Measurements from ENCODE around the gene TTLL7. TPM values are rescaled to one million over a fixed set of nuclear protein-coding genes. Genes with fewer than 3 reads are reported as not detected.
A peak's percentile ranks its signal among the peaks of the same experiment; 100 is the strongest.

Gene TTLL7
- total RNA-seq, 2 donors from 2014 or later, result 4.1 to 5.0 TPM

DNA sequence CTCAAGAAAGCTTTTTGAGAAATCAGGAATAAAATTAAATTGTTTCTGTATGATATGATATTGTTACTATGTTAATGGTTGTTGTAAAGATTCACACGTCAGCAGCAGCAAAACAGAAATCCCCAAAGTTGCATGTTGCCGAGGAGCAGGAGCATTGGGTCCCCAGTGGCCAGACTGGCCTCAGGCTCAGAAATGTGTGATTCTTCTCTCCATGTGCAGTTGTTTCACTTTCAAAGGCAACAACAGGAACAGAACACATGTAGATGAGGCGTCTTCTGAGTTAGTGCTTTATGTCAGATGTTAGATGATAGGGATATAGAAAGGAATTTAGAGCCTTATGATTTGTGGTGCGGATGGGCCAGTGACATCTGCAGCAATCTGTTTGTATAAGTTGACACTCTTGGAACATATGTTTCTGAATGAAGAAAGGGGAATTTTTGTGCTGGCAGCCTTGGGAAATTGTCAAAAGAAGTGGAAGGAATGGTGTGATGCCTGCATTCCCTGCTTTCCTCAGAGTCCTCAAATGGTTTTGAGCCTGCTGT is 2.1 kb upstream of the TTLL7 start:
- Histone ChIP-seq H3K36me3 (no peaks in the 10 kb centered on the region), H3K27me3 (no peaks in the 10 kb centered on the region), H3K9me3 (no peaks in the 10 kb centered on the region), H3K9ac (ENCODE audit: low read depth in 2 of 2, low read length in 2 of 2) (no peak overlapping the region), H3K4me3 (no peak overlapping the region), H3K27ac (no peak overlapping the region), H3K4me1 (no peaks in the 10 kb centered on the region)
- TF ChIP-seq, protein P1, sequence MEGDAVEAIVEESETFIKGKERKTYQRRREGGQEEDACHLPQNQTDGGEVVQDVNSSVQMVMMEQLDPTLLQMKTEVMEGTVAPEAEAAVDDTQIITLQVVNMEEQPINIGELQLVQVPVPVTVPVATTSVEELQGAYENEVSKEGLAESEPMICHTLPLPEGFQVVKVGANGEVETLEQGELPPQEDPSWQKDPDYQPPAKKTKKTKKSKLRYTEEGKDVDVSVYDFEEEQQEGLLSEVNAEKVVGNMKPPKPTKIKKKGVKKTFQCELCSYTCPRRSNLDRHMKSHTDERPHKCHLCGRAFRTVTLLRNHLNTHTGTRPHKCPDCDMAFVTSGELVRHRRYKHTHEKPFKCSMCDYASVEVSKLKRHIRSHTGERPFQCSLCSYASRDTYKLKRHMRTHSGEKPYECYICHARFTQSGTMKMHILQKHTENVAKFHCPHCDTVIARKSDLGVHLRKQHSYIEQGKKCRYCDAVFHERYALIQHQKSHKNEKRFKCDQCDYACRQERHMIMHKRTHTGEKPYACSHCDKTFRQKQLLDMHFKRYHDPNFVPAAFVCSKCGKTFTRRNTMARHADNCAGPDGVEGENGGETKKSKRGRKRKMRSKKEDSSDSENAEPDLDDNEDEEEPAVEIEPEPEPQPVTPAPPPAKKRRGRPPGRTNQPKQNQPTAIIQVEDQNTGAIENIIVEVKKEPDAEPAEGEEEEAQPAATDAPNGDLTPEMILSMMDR (IDR thresholded peaks at IDR 0.05), result no peak
- intact Hi-C loops (cut with DNase I), result no loop called here
- DNase-seq, result no peak

- DNase-seq, result no peak
- H3K4me1 ChIP-seq, result no peaks in the 10 kb centered on the region
- no peaks in the 10 kb centered on the region for H3K36me3 ChIP-seq
- H3K9ac ChIP-seq (ENCODE audit: low read depth in 2 of 2, low read length in 2 of 2), result no peak overlapping the region
- intact Hi-C loops (cut with DNase I), result no loop called here
- TF ChIP-seq, protein P1 (IDR thresholded peaks at IDR 0.05), result no peak
- no peaks in the 10 kb centered on the region for H3K27me3 ChIP-seq
- no peak overlapping the region for H3K4me3 ChIP-seq
- H3K9me3 ChIP-seq, result no peaks in the 10 kb centered on the region
- H3K27ac ChIP-seq, result no peak overlapping the region
Measured at GRCh38 chr1:84000196-84000885, 1.4 kb upstream of the TTLL7 start.

- H3K36me3 ChIP-seq, result no peaks in the 10 kb centered on the region
- no peaks in the 10 kb centered on the region for H3K4me1 ChIP-seq
- peak overlapping the region; percentile 23 to 76 for H3K9ac ChIP-seq (ENCODE audit: low read depth in 2 of 2, low read length in 2 of 2)
- intact Hi-C loops (cut with DNase I), result no loop called here
- peak; percentile 82 for DNase-seq
- TF ChIP-seq, protein P1 (IDR thresholded peaks at IDR 0.05), result no peak
- peak overlapping the region; percentile 21 for H3K27ac ChIP-seq
- no peaks in the 10 kb centered on the region for H3K9me3 ChIP-seq
- H3K27me3 ChIP-seq, result no peaks in the 10 kb centered on the region
- peak overlapping the region; percentile 78 for H3K4me3 ChIP-seq
Measured at GRCh38 chr1:83999316-83999819, 436 bp upstream of the TTLL7 start.

GRCh38 chr1:83998205-83998497 is 781 bp downstream of the TTLL7 start:
- H3K27ac ChIP-seq, result peak overlapping the region; percentile 21
- no peaks in the 10 kb centered on the region for H3K9me3 ChIP-seq
- TF ChIP-seq, protein P1 (IDR thresholded peaks at IDR 0.05), result no peak
- no peaks in the 10 kb centered on the region for H3K27me3 ChIP-seq
- H3K4me1 ChIP-seq, result no peaks in the 10 kb centered on the region
- DNase-seq, result no peak
- intact Hi-C loops (cut with DNase I), result no loop called here
- peak overlapping the region; percentile 78 for H3K4me3 ChIP-seq
- H3K9ac ChIP-seq (ENCODE audit: low read depth in 2 of 2, low read length in 2 of 2), result peak overlapping the region in 1 of 2 donors; percentile 76
- H3K36me3 ChIP-seq, result no peaks in the 10 kb centered on the region

DNA sequence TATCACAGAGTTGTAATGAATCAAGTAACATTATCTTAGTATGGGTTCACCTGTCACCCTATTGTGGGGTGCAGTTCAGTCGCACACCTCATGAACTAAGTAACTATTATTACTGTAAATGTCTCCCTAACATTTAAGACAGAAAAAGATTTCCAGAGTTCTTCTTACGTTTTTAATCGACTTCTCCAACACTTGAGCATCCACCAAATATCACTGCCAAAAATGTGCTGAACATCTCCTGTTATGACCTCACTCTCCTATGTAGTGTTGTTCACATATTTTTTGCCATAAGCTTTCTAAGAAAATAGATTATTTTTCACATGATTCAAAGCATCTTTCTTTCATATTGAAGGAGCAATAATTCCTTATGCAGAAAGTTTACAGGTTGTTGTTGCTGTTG is 1.3 kb downstream of the TTLL7 start:
- Histone ChIP-seq H3K9ac (ENCODE audit: low read depth in 2 of 2, low read length in 2 of 2) (no peak overlapping the region), H3K4me1 (no peaks in the 10 kb centered on the region), H3K4me3 (no peak overlapping the region), H3K36me3 (no peaks in the 10 kb centered on the region), H3K27ac (no peak overlapping the region), H3K9me3 (no peaks in the 10 kb centered on the region), H3K27me3 (no peaks in the 10 kb centered on the region)
- DNase-seq, result no peak
- TF ChIP-seq, protein P1 (IDR thresholded peaks at IDR 0.05), result no peak
- intact Hi-C loops (cut with DNase I), result no loop called here

All from colonic mucosa (tissue), 4 donors.